ENCODE measurements around the gene TMEM221. TPM values are rescaled to one million over a fixed set of nuclear protein-coding genes. Genes with fewer than 3 reads are reported as not detected.

The TMEM221 gene
- total RNA-seq, 1 experiment from 2014 or later = 3.4 TPM

GRCh38 chr19:17404015-17404414, 44.5 kb downstream of the TMEM221 start:
- Histone ChIP-seq H3K79me2 (ENCODE audit: insufficient read depth, low read length) (no peaks in the 10 kb centered on the region), H3K27me3 (ENCODE audit: insufficient read depth, low read length) (no peaks in the 10 kb centered on the region), H2AFZ (ENCODE audit: low read depth, low read length, poor library complexity, severe bottlenecking) (no peak overlapping the region), H3K9me2 (ENCODE audit: insufficient read depth) (no peaks in the 10 kb centered on the region), H3K4me2 (ENCODE audit: low read length) (no peak overlapping the region), H3K36me3 (ENCODE audit: control insufficient read depth in 1 of 2, insufficient read depth in 2 of 2, low read length in 2 of 2) (no peaks in the 10 kb centered on the region), H3K9me3 (ENCODE audit: control insufficient read depth in 1 of 2, insufficient read depth in 1 of 2, low read depth in 1 of 2, low read length in 2 of 2) (no peaks in the 10 kb centered on the region), H3K4me3 (replicated peaks in 1 of 2; ENCODE audit: low read depth in 1 of 2, low read length in 2 of 2) (no peak overlapping the region), H3K27ac (ENCODE audit: low read depth, low read length) (no peak overlapping the region), H3K9ac (ENCODE audit: low read length) (no peak overlapping the region), H4K20me1 (ENCODE audit: insufficient read depth) (no peaks in the 10 kb centered on the region), H3K4me1 (ENCODE audit: control insufficient read depth in 1 of 2, insufficient read depth in 2 of 2, low read length in 2 of 2) (peaks cover 4 to 32% of the 10 kb centered on the region in 2 experiments; a peak in 3 of 4 replicates)
- BruUV-seq (replicated peaks) = no TSS peak
- ChIA-PET RAD21 (ENCODE audit: low non-redundant PET in 1 of 2, low total read pairs in 2 of 2, uncharacterized antibody in 2 of 2, unreplicated experiment in 2 of 2) (interaction anchor here (0.6 kb wide), 2 partner anchors 35 to 47 kb away, joined by 3 to 4 read pairs; no protein-coding TSS in a partner anchor), POLR2A (interaction anchor here (0.6 to 1.1 kb wide), 2 partner anchors 12 to 15 kb away, joined by 3 to 4 read pairs; no protein-coding TSS in a partner anchor), CTCF (no interaction called here)
- no peak for TF ChIP-seq CEBPB (IDR thresholded peaks at IDR 0.05; ENCODE audit: low read depth)
- no peak for TF ChIP-seq EZH2phosphoT487 (IDR thresholded peaks at IDR 0.05; ENCODE audit: borderline replicate concordance)
- no peak for TF ChIP-seq SIN3A (IDR thresholded peaks at IDR 0.05; ENCODE audit: low read depth)
- no peak for TF ChIP-seq SRF (IDR thresholded peaks at IDR 0.05; ENCODE audit: low read depth)
- TF ChIP-seq MAX (IDR thresholded peaks at IDR 0.05) = no peak
- TF ChIP-seq FOSL1 (IDR thresholded peaks at IDR 0.05; ENCODE audit: low read depth) = no peak
- TF ChIP-seq SP1 (IDR thresholded peaks at IDR 0.05; ENCODE audit: low read depth) = no peak
- intact Hi-C loops (cut with micrococcal nuclease) = no loop called here
- DNase-seq (ENCODE audit: low read depth, low spot score) = no peak
- ATAC-seq = no peak

- no peaks in the 10 kb centered on the region for H3K9me2 ChIP-seq (ENCODE audit: insufficient read depth)
- ChIA-PET POLR2A (interaction anchor here (0.6 to 1.1 kb wide), 2 partner anchors 16 to 111 kb away, joined by 3 to 4 read pairs; no protein-coding TSS in a partner anchor), RAD21 (ENCODE audit: low non-redundant PET in 1 of 2, low total read pairs in 2 of 2, uncharacterized antibody in 2 of 2, unreplicated experiment in 2 of 2) (interaction anchor here in 1 of 2 experiments (0.6 kb wide), 1 partner anchor 48 kb away, joined by 3 read pairs; no protein-coding TSS in a partner anchor), CTCF (interaction anchor here (0.6 to 1.1 kb wide), 2 partner anchors 14 to 72 kb away, joined by 4 read pairs; no protein-coding TSS in a partner anchor)
- no peak for TF ChIP-seq CTCF (IDR thresholded peaks at IDR 0.05 in 2 of 3, conservative IDR thresholded peaks at IDR 0.05 in 1 of 3; ENCODE audit: borderline replicate concordance in 1 of 3, insufficient read depth in 1 of 3, low read depth in 2 of 3, low read length in 2 of 3)
- no peak for TF ChIP-seq POLR2A (IDR thresholded peaks at IDR 0.05; ENCODE audit: borderline replicate concordance, extremely low read depth, insufficient read depth, insufficient read length)
- TF ChIP-seq FOSL1 (IDR thresholded peaks at IDR 0.05; ENCODE audit: low read depth) = no peak
- TF ChIP-seq ZFX (IDR thresholded peaks at IDR 0.05) = no peak
- no peak for TF ChIP-seq CBX3 (IDR thresholded peaks at IDR 0.05; ENCODE audit: low read depth)
- no peak for TF ChIP-seq YY1 (IDR thresholded peaks at IDR 0.05; ENCODE audit: extremely low read depth, insufficient replicate concordance, low read depth, low read length)
- no peak for TF ChIP-seq ZBTB33 (IDR thresholded peaks at IDR 0.05; ENCODE audit: extremely low read depth, insufficient replicate concordance, low read length)
- no peak for TF ChIP-seq EZH2phosphoT487 (IDR thresholded peaks at IDR 0.05; ENCODE audit: borderline replicate concordance)
- no peak overlapping the region for H3K27ac ChIP-seq (ENCODE audit: low read depth, low read length)
- ATAC-seq (peak; percentile 82), DNase-seq (ENCODE audit: low read depth, low spot score) (no peak)
- no peaks in the 10 kb centered on the region for H4K20me1 ChIP-seq (ENCODE audit: insufficient read depth)
- no peak overlapping the region for H3K9ac ChIP-seq (ENCODE audit: low read length)
- BruUV-seq (replicated peaks) = no TSS peak
- intact Hi-C loops (cut with micrococcal nuclease) = no loop called here
- no peak overlapping the region for H3K4me3 ChIP-seq (replicated peaks in 1 of 2; ENCODE audit: low read depth in 1 of 2, low read length in 2 of 2)
- no peak overlapping the region for H2AFZ ChIP-seq (ENCODE audit: low read depth, low read length, poor library complexity, severe bottlenecking)
- peak overlapping the region; percentile 42 for H3K4me2 ChIP-seq (ENCODE audit: low read length)
- H3K9me3 ChIP-seq (ENCODE audit: control insufficient read depth in 1 of 2, insufficient read depth in 1 of 2, low read depth in 1 of 2, low read length in 2 of 2) = no peaks in the 10 kb centered on the region
- H3K36me3 ChIP-seq (ENCODE audit: control insufficient read depth in 1 of 2, insufficient read depth in 2 of 2, low read length in 2 of 2) = no peaks in the 10 kb centered on the region
- peaks cover 4 to 32% of the 10 kb centered on the region in 2 experiments; a peak in 3 of 4 replicates for H3K4me1 ChIP-seq (ENCODE audit: control insufficient read depth in 1 of 2, insufficient read depth in 2 of 2, low read length in 2 of 2)
- H3K79me2 ChIP-seq (ENCODE audit: insufficient read depth, low read length) = no peaks in the 10 kb centered on the region
- H3K27me3 ChIP-seq (ENCODE audit: insufficient read depth, low read length) = no peaks in the 10 kb centered on the region
These were observed 45.2 kb downstream of the TMEM221 start for GRCh38 chr19:17402982-17403855.
